H1 (cell line): ENCODE results near the gene SLC38A10. TPM values are rescaled to one million over a fixed set of nuclear protein-coding genes. Genes with fewer than 3 reads are reported as not detected.

Experiments used
- CTCF ChIA-PET: fragments of 300-600 bp; sonication (Branson Sonifier 250); formaldehyde crosslinking; loops from one replicate; lab custom pipeline; 2021; ENCODE audit not compliant: partially characterized antibody; lab: Charles Lee
- POLR2A ChIA-PET: fragments of 300-600 bp; sonication (Branson Sonifier 250); formaldehyde crosslinking; loops from one replicate; lab custom pipeline; 2021; ENCODE audit warnings: inconsistent platforms; ENCODE audit not compliant: partially characterized antibody; lab: Charles Lee
- DNase-seq, 2 experiments: peaks; one replicate each; pipeline versions ENCODE4 v3.0.0 to v3.0.0-alpha.2; 2010 to 2022; ENCODE audit warnings: low spot score in 2 of 2, low read depth in 1 of 2, mixed read lengths in 1 of 2
- FAIRE-seq: peaks from 2 replicates; lab custom pipeline; 2011; peaks lifted over from hg19 to GRCh38; lab: Jason Lieb, UNC
- H2AFZ ChIP-seq: 2 replicates; pipeline ENCODE4 v1.8.1; 2012; ENCODE audit warnings: low read length, inconsistent platforms
- H2AK5ac ChIP-seq: 2 replicates; pipeline ENCODE4 v1.6.1; 2013; ENCODE audit warnings: low read depth, low read length
- H2BK120ac ChIP-seq: replicated peaks from 2 replicates; pipeline ENCODE3; 2013; ENCODE audit warnings: low read depth, low read length, inconsistent platforms
- H2BK12ac ChIP-seq: 2 replicates; pipeline ENCODE4 v1.6.1; 2013; ENCODE audit warnings: low read depth, low read length
- H2BK15ac ChIP-seq: 2 replicates; pipeline ENCODE4 v1.6.1; 2013; ENCODE audit warnings: low read length
- H2BK20ac ChIP-seq: 2 replicates; pipeline ENCODE4 v1.6.1; 2013; ENCODE audit warnings: low read length
- H2BK5ac ChIP-seq: 2 replicates; pipeline ENCODE4 v1.6.1; 2013; ENCODE audit warnings: low read depth, low read length
- H3K14ac ChIP-seq: 2 replicates; pipeline ENCODE4 v1.6.1; 2013; ENCODE audit warnings: inconsistent platforms; ENCODE audit not compliant: insufficient read length
- H3K18ac ChIP-seq: 2 replicates; pipeline ENCODE4 v1.6.1; 2013; ENCODE audit warnings: low read length; ENCODE audit errors: extremely low read depth
- H3K23ac ChIP-seq: 2 replicates; pipeline ENCODE4 v1.6.1; 2013; ENCODE audit warnings: inconsistent platforms; ENCODE audit not compliant: insufficient read length
- H3K23me2 ChIP-seq: 2 replicates; pipeline ENCODE4 v1.6.1; 2013; ENCODE audit warnings: low read depth, low read length
- H3K27ac ChIP-seq: 2 replicates; pipeline ENCODE4 v1.6.1; 2011; ENCODE audit warnings: low read depth, low read length, inconsistent platforms
- H3K27me3 ChIP-seq, 4 experiments: replicated peaks in 1 of 4; 1 replicate in 1 of 4; 2 replicates in 3 of 4; pipeline versions ENCODE4 v1.6.1 to v1.8.1; 2011 to 2013; ENCODE audit warnings: low read length in 3 of 4, mild to moderate bottlenecking in 3 of 4, inconsistent platforms in 2 of 4, mixed read lengths in 2 of 4, moderate library complexity in 1 of 4; ENCODE audit not compliant: control insufficient read depth in 3 of 4, insufficient read depth in 3 of 4; ENCODE audit errors: extremely low read depth in 1 of 4
- H3K36me3 ChIP-seq, 4 experiments: 2 replicates each; pipeline versions ENCODE4 v1.6.1 to v1.8.1; 2011 to 2013; ENCODE audit warnings: mild to moderate bottlenecking in 4 of 4, low read length in 3 of 4, moderate library complexity in 2 of 4, control low read depth in 1 of 4, inconsistent platforms in 1 of 4; ENCODE audit not compliant: insufficient read depth in 4 of 4, control insufficient read depth in 2 of 4
- H3K4ac ChIP-seq: replicated peaks from 2 replicates; pipeline ENCODE3; 2013; ENCODE audit warnings: low read length, low read depth, mixed read lengths, inconsistent platforms; ENCODE audit not compliant: insufficient read length
- H3K4me1 ChIP-seq, 4 experiments: replicated peaks in 1 of 4; 1 replicate in 1 of 4; 2 replicates in 3 of 4; pipeline versions ENCODE4 v1.6.1 to v1.8.1; 2011 to 2013; ENCODE audit warnings: low read length in 3 of 4, inconsistent platforms in 2 of 4, mixed read lengths in 1 of 4; ENCODE audit not compliant: insufficient read depth in 4 of 4, control insufficient read depth in 3 of 4
- H3K4me2 ChIP-seq, 2 experiments: 2 replicates each; pipeline versions ENCODE4 v1.6.1 to v1.8.1; 2011 to 2013; ENCODE audit warnings: low read depth in 2 of 2, low read length in 2 of 2, control low read depth in 1 of 2, inconsistent platforms in 1 of 2, mild to moderate bottlenecking in 1 of 2; ENCODE audit not compliant: insufficient read depth in 1 of 2
- H3K4me3 ChIP-seq, 4 experiments: fragments of 200-600, 300-600 bp in 1 of 4; sonication (generic), shearing (Covaris generic), sonication (Bioruptor Twin) in 1 of 4; 2 replicates each; pipeline versions ENCODE4 v1.5.1 to v1.8.1; 2011 to 2016; ENCODE audit warnings: low read length in 4 of 4, low read depth in 3 of 4, control low read depth in 2 of 4, inconsistent platforms in 2 of 4, mild to moderate bottlenecking in 2 of 4, mixed read lengths in 1 of 4, moderate library complexity in 1 of 4; ENCODE audit not compliant: insufficient read depth in 2 of 4; ENCODE audit errors: extremely low read depth in 1 of 4
- H3K56ac ChIP-seq: replicated peaks from 2 replicates; pipeline ENCODE3; 2013; ENCODE audit warnings: low read depth, mild to moderate bottlenecking, mixed read lengths, low read length, inconsistent platforms; ENCODE audit not compliant: insufficient read length
- H3K79me1 ChIP-seq: 2 replicates; pipeline ENCODE4 v1.6.1; 2013; ENCODE audit warnings: low read depth, low read length, control low read depth
- H3K79me2 ChIP-seq, 2 experiments: 2 replicates each; pipeline versions ENCODE4 v1.6.1 to v1.8.1; 2012 to 2013; ENCODE audit warnings: low read length in 2 of 2, mild to moderate bottlenecking in 2 of 2, inconsistent platforms in 1 of 2; ENCODE audit not compliant: insufficient read depth in 2 of 2, control insufficient read depth in 1 of 2
- H3K9ac ChIP-seq, 4 experiments: replicated peaks in 1 of 4; 1 replicate in 1 of 4; 2 replicates in 3 of 4; pipeline versions ENCODE4 v1.6.1 to v1.8.1; 2011 to 2013; ENCODE audit warnings: low read depth in 3 of 4, low read length in 3 of 4, control low read depth in 2 of 4, mild to moderate bottlenecking in 2 of 4, moderate library complexity in 2 of 4, inconsistent platforms in 1 of 4; ENCODE audit errors: extremely low read depth in 1 of 4
- H3K9me3 ChIP-seq, 2 experiments: 2 replicates each; pipeline versions ENCODE4 v1.6.1 to v1.8.1; 2012 to 2013; ENCODE audit warnings: mild to moderate bottlenecking in 2 of 2, moderate library complexity in 2 of 2, control low read depth in 1 of 2, inconsistent platforms in 1 of 2, low read depth in 1 of 2, low read length in 1 of 2, mixed read lengths in 1 of 2; ENCODE audit not compliant: insufficient read depth in 2 of 2
- H4K20me1 ChIP-seq, 2 experiments: replicated peaks in 1 of 2; 2 replicates each; pipeline versions ENCODE3 to v1.8.1; 2011 to 2013; ENCODE audit warnings: inconsistent platforms in 2 of 2, low read length in 2 of 2, mild to moderate bottlenecking in 1 of 2; ENCODE audit not compliant: insufficient read depth in 2 of 2, control insufficient read depth in 1 of 2
- H4K5ac ChIP-seq: 2 replicates; pipeline ENCODE4 v1.6.1; 2013; ENCODE audit warnings: low read length, low read depth, mixed read lengths, inconsistent platforms; ENCODE audit not compliant: insufficient read length
- H4K8ac ChIP-seq: 2 replicates; pipeline ENCODE4 v1.8.0; 2013; ENCODE audit warnings: mild to moderate bottlenecking, moderate library complexity, low read length, inconsistent platforms; ENCODE audit not compliant: insufficient read depth; ENCODE audit errors: extremely low read depth
- H4K91ac ChIP-seq: replicated peaks from 2 replicates; pipeline ENCODE3; 2013; ENCODE audit warnings: low read length, mixed read lengths, inconsistent platforms; ENCODE audit not compliant: insufficient read length
- HDAC2 ChIP-seq, 2 experiments: fragments of 300-600 bp in 1 of 2; sonication (generic) in 1 of 2; IDR thresholded peaks; 2 replicates each; pipeline ENCODE4 v1.6.1; 2011 to 2012; ENCODE audit warnings: low read depth in 2 of 2, low read length in 2 of 2, mild to moderate bottlenecking in 2 of 2, moderate library complexity in 2 of 2, borderline replicate concordance in 1 of 2, inconsistent platforms in 1 of 2
- WGBS, 2 experiments: shearing (Covaris generic) in 1 of 2; methylation state at CpG; one replicate each; pipeline versions ENCODE4 v1.1.6 to v1.1.7; 2013 to 2015; ENCODE audit warnings: low lambda C conversion rate in 2 of 2, mixed read lengths in 2 of 2, inconsistent platforms in 1 of 2, low coverage in 1 of 2, missing lambda C conversion rate in 1 of 2; ENCODE audit not compliant: insufficient replicate concordance in 2 of 2, insufficient coverage in 1 of 2, insufficient read length in 1 of 2; ENCODE audit errors: extremely low coverage in 1 of 2, missing lambda C conversion rate in 1 of 2; 5-methylcytosine and 5-hydroxymethylcytosine counted together
- polyA plus RNA-seq, 7 experiments: library from polyadenylated mRNA; depleted of rRNA in 3 of 7; stranded (reverse) in 5 of 7; unstranded in 2 of 7; fragments of >200 nt in 5 of 7; fragments of 200-250 nt in 2 of 7; gene quantifications; 1 replicate in 5 of 7; 2 replicates in 1 of 7; 4 replicates in 1 of 7; pipeline versions ENCODE4 v1.2.1 to v1.2.3, GENCODE V29; 2011 to 2013; ENCODE audit warnings: missing spikeins in 2 of 7, mixed read lengths in 2 of 7
- total RNA-seq: library from RNA; stranded (reverse); fragmentation: NEBNext Ultra II Directional; extraction: Animal tissue kit (Norgen Biotek cat#: 25700); gene quantifications from 2 replicates; pipeline ENCODE4 v1.2.1, GENCODE V29; 2021

The SLC38A10 gene
- total and polyA plus RNA-seq, 2 of the 8 experiments (the other 6 are each of a cell fraction or from before 2014, with no cell fraction given): 26.4 to 41.0 TPM

- Histone ChIP-seq H4K20me1 (peaks cover 0 to 4% of the 10 kb centered on the region in 2 experiments), H3K27me3 (no peaks in the 10 kb centered on the region), H3K4me3 (no peak overlapping the region), H3K9me3 (no peaks in the 10 kb centered on the region), H2BK20ac (no peak overlapping the region), H2BK12ac (no peak overlapping the region), H2AFZ (no peak overlapping the region), H3K23me2 (no peaks in the 10 kb centered on the region), H3K27ac (no peak overlapping the region), H2AK5ac (no peak overlapping the region), H4K5ac (no peak overlapping the region), H3K4me2 (no peak overlapping the region), H3K56ac (no peak overlapping the region), H3K4ac (no peak overlapping the region), H3K79me1 (no peaks in the 10 kb centered on the region), H3K9ac (no peak overlapping the region), H3K23ac (no peak overlapping the region), H4K8ac (no peak overlapping the region), H3K4me1 (no peaks in the 10 kb centered on the region; a peak in 1 of 7 replicates), H3K79me2 (no peaks in the 10 kb centered on the region), H4K91ac (no peak overlapping the region), H2BK120ac (no peak overlapping the region), H3K36me3 (peaks cover 2 to 26% (median 5%) of the 10 kb centered on the region in 4 experiments; a peak in 3 of 8 replicates), H2BK15ac (no peak overlapping the region), H3K14ac (no peak overlapping the region), H2BK5ac (no peak overlapping the region), H3K18ac (no peak overlapping the region)
- POLR2A ChIA-PET: interaction anchor here (1.7 kb wide), 1 partner anchor 22 kb away, joined by 3 read pairs; no protein-coding TSS in a partner anchor
- no peak for DNase-seq
- CTCF ChIA-PET: interaction anchor here (1.1 to 3.7 kb wide), 5 partner anchors 19 to 243 kb away, joined by 3 to 16 read pairs (median 5); no protein-coding TSS in a partner anchor
- no peak for TF ChIP-seq HDAC2 (IDR thresholded peaks at IDR 0.05; ENCODE audit: borderline replicate concordance in 1 of 2, low read depth in 2 of 2, low read length in 2 of 2)
- no peak for FAIRE-seq
- 87% methylated on average over 6 of the region's 14 CpGs; no CpG with 5 or more reads in 1 of the 2 experiments for WGBS, 2 experiments
Measured at GRCh38 chr17:81197409-81197795, 97.7 kb downstream of the SLC38A10 start.
